ENCODE results near the gene TCERG1L. TPM values are rescaled to one million over a fixed set of nuclear protein-coding genes. Genes with fewer than 3 reads are reported as not detected.

The TCERG1L gene
- total RNA-seq, 1 experiment from 2014 or later, result not detected

DNA sequence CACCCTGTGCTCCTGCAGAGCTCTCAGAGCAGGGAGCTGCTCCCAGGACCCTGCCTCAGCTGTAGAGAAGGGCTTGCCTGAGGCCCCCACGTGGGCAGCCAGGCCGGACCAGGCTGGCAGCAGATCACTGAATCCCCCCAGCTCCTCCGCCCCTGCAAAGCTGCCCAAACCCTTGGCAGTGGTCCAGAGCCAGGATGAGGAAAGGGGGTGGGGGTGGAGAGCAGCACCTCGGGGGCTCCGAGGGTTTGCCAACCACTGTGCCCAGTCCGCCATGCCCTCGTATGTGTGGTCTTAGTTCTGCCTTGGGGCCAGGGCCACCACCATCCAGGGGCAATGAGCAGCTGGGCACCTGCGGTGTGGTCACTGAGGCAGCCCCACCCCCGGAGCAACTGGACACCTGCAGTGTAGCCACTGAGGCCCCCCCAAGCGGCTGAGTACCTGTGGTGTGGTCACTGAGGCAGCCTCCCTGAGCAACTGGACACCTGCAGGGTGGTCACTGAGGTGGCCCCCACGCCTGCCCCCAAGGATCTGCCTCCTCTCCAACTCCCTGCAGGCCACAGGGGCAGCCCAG, 90.8 kb downstream of the TCERG1L start:
- H3K79me2 ChIP-seq (ENCODE audit: low read length), result no peaks in the 10 kb centered on the region
- no peak overlapping the region for H3K4me2 ChIP-seq (ENCODE audit: low read depth, low read length, poor library complexity, severe bottlenecking)
- no peaks in the 10 kb centered on the region for H3K27me3 ChIP-seq (ENCODE audit: low read length)
- H3K4me1 ChIP-seq (ENCODE audit: low read length), result no peaks in the 10 kb centered on the region
- DNase-seq, result no peak
- H4K20me1 ChIP-seq (ENCODE audit: insufficient read depth, low read depth, low read length), result no peaks in the 10 kb centered on the region
- H3K27ac ChIP-seq (ENCODE audit: low read length), result no peak overlapping the region
- no peaks in the 10 kb centered on the region for H3K9me3 ChIP-seq (ENCODE audit: low read length)
- H3K9me2 ChIP-seq (replicated peaks; ENCODE audit: insufficient read depth, low read length), result no peaks in the 10 kb centered on the region
- no peak overlapping the region for H2AFZ ChIP-seq (ENCODE audit: low read length)
- H3K9ac ChIP-seq (ENCODE audit: low read length), result no peak overlapping the region
- no peaks in the 10 kb centered on the region for H3K36me3 ChIP-seq (ENCODE audit: insufficient read depth, low read length)
- H3K4me3 ChIP-seq (ENCODE audit: low read length), result no peak overlapping the region

DNA sequence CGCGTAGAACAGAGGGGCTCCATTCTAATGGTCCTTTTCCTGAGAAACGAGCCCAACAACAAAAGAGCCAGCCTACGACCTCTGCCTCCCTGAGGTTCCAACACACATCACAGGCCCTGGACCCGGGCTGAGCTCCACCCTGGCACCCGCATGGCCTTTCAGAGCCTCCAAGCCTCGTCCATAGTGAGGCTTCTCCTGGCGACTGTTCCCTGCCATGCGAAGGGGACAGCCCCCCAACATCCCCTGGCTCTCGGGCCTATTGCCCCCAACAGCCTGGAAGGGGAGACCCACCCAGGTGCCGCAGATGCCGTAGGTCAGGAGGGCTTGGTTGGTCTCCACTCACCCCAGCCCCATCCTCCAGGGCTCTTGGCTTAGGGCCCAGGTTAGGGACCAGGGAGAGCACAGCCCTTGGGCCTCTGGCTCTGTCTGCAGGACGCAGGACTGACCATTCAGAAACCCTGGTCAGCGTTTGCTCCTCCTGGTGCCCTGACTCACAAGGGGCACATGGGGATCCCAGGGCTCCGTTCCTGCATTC, 91.5 kb downstream of the TCERG1L start:
- Histone ChIP-seq H2AFZ (ENCODE audit: low read length) (no peak overlapping the region), H3K79me2 (ENCODE audit: low read length) (no peaks in the 10 kb centered on the region)
- no peak for DNase-seq

DNA sequence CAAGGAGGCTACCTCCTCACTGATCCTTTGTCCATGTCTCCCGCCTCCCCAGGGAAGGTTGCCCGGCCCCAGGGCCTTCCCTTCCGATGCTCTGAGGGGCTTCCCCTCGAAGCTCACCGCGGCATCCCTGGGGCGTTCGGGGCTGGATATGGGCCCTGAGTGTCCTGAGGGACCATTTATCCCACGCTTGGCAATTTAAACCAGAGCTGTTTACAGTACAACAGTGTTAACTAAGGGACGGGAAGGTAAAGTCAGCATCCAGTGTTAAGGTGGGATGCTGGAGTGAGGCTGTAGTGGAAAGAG, 92.0 kb downstream of the TCERG1L start:
- no peak overlapping the region for H3K4me3 ChIP-seq (ENCODE audit: low read length)
- H3K4me1 ChIP-seq (ENCODE audit: low read length), result no peaks in the 10 kb centered on the region
- no peaks in the 10 kb centered on the region for H3K36me3 ChIP-seq (ENCODE audit: insufficient read depth, low read length)
- no peaks in the 10 kb centered on the region for H3K79me2 ChIP-seq (ENCODE audit: low read length)
- H2AFZ ChIP-seq (ENCODE audit: low read length), result no peak overlapping the region
- no peaks in the 10 kb centered on the region for H4K20me1 ChIP-seq (ENCODE audit: insufficient read depth, low read depth, low read length)
- DNase-seq, result no peak
- no peak overlapping the region for H3K27ac ChIP-seq (ENCODE audit: low read length)
- no peak overlapping the region for H3K4me2 ChIP-seq (ENCODE audit: low read depth, low read length, poor library complexity, severe bottlenecking)
- no peak overlapping the region for H3K9ac ChIP-seq (ENCODE audit: low read length)
- H3K27me3 ChIP-seq (ENCODE audit: low read length), result no peaks in the 10 kb centered on the region
- no peaks in the 10 kb centered on the region for H3K9me2 ChIP-seq (replicated peaks; ENCODE audit: insufficient read depth, low read length)
- H3K9me3 ChIP-seq (ENCODE audit: low read length), result no peaks in the 10 kb centered on the region

More for the DNA sequence above, 91.5 kb downstream of the TCERG1L start:
- H3K9me2 ChIP-seq (replicated peaks; ENCODE audit: insufficient read depth, low read length), result no peaks in the 10 kb centered on the region
- H3K36me3 ChIP-seq (ENCODE audit: insufficient read depth, low read length), result no peaks in the 10 kb centered on the region
- H3K27ac ChIP-seq (ENCODE audit: low read length), result no peak overlapping the region
- no peak overlapping the region for H3K4me3 ChIP-seq (ENCODE audit: low read length)
- no peak overlapping the region for H3K4me2 ChIP-seq (ENCODE audit: low read depth, low read length, poor library complexity, severe bottlenecking)
- H3K9me3 ChIP-seq (ENCODE audit: low read length), result no peaks in the 10 kb centered on the region
- no peaks in the 10 kb centered on the region for H3K4me1 ChIP-seq (ENCODE audit: low read length)
- no peak overlapping the region for H3K9ac ChIP-seq (ENCODE audit: low read length)
- no peaks in the 10 kb centered on the region for H3K27me3 ChIP-seq (ENCODE audit: low read length)
- no peaks in the 10 kb centered on the region for H4K20me1 ChIP-seq (ENCODE audit: insufficient read depth, low read depth, low read length)

DNA sequence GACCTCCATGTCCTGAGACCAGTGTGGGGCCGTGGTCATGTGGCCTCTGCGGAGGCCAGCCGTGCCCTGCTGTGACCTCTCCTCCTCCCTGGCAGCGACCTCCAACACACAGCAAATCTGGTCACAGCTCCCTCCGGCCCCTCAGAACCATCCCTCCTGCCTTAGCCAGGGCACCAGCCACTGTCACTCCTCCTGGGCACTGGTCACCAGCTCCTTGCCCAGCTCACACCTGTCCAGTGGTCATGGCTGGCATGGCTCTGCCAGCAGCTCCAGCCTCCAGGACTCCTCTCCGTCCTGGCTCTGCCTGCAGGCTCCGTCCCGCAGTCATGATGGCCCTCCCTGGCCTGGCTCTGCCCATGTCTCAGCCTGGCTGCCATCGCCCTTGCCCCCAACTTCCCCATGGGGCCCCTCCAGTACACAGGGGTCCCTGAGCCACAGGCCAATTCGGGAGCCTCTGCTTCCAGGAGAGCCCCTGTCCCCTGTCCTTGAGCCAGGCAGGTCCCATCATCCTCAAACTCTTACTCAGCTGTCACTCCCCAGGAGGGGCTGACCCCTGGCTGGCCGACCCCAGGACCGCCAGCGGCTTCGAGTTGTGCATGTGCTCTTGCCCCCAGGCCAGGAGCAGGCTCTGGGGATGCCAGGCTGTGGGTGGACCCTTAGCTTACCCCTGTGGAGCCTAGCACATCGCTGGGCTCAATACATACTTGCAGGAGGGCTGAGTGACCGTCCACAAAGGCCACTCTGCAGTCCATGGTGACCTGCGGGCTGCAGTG, 92.5 kb downstream of the TCERG1L start:
- no peaks in the 10 kb centered on the region for H3K9me3 ChIP-seq (ENCODE audit: low read length)

DNA sequence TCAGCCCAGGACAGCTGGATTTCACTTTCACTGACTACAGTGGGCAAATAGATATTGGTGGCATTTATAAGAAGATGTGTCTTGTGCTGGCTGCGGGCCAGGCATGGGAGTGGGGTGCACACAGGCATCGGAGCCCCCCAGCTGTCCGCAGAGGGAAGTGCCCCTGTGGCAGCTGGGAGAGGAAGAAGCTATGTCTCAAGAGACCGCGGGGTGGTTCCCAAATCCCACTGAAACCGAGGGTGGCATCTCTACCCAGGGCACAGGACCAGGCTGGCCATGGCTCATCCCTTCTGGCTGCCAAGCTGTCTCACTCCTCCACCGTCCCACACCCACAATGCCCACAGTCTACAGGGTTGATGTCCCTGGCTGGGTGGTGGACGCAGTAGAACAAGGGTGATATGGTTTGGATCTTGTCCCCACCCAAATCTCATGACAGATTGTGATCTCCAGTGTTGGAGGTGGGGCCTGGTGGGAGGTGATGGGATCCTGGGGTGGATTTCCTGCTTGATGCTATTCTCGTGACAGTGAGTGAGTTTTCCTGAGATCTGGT, 94.8 kb downstream of the TCERG1L start:
- Histone ChIP-seq H3K4me2 (ENCODE audit: low read depth, low read length, poor library complexity, severe bottlenecking) (no peak overlapping the region), H3K27ac (ENCODE audit: low read length) (no peak overlapping the region), H3K4me3 (ENCODE audit: low read length) (no peak overlapping the region), H4K20me1 (ENCODE audit: insufficient read depth, low read depth, low read length) (no peaks in the 10 kb centered on the region), H3K79me2 (ENCODE audit: low read length) (no peaks in the 10 kb centered on the region), H3K9me3 (ENCODE audit: low read length) (no peaks in the 10 kb centered on the region), H3K9ac (ENCODE audit: low read length) (no peak overlapping the region), H3K27me3 (ENCODE audit: low read length) (no peaks in the 10 kb centered on the region), H3K36me3 (ENCODE audit: insufficient read depth, low read length) (no peaks in the 10 kb centered on the region), H3K4me1 (ENCODE audit: low read length) (no peaks in the 10 kb centered on the region), H2AFZ (ENCODE audit: low read length) (no peak overlapping the region), H3K9me2 (replicated peaks; ENCODE audit: insufficient read depth, low read length) (no peaks in the 10 kb centered on the region)
- no peak for DNase-seq

More for the DNA sequence above, 92.5 kb downstream of the TCERG1L start:
- Histone ChIP-seq H3K4me2 (ENCODE audit: low read depth, low read length, poor library complexity, severe bottlenecking) (no peak overlapping the region), H3K9me2 (replicated peaks; ENCODE audit: insufficient read depth, low read length) (no peaks in the 10 kb centered on the region), H3K4me1 (ENCODE audit: low read length) (no peaks in the 10 kb centered on the region), H3K9ac (ENCODE audit: low read length) (no peak overlapping the region), H3K27me3 (ENCODE audit: low read length) (no peaks in the 10 kb centered on the region), H4K20me1 (ENCODE audit: insufficient read depth, low read depth, low read length) (no peaks in the 10 kb centered on the region), H2AFZ (ENCODE audit: low read length) (no peak overlapping the region), H3K36me3 (ENCODE audit: insufficient read depth, low read length) (no peaks in the 10 kb centered on the region), H3K27ac (ENCODE audit: low read length) (no peak overlapping the region), H3K79me2 (ENCODE audit: low read length) (no peaks in the 10 kb centered on the region), H3K4me3 (ENCODE audit: low read length) (no peak overlapping the region)
- DNase-seq, result no peak

DNA sequence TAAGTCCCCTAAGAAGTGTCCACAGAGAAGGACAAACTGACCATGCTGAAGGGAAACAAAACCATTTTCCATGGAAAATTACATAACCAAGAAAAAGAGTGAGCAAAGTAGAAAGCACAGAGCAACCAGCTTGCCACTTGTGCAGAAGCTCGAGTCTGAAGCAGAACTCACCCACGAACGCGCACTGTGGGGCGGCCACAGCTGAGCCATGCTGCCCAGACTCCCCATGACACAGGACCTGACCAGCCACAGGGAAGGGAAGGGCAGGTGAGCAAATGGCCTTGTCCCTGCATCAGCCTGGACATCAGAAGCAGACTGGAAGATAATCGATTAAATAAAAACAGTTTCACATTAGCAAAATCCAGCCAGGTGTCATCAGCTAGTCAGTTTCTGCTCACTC, 95.7 kb downstream of the TCERG1L start:
- H3K9ac ChIP-seq (ENCODE audit: low read length), result no peak overlapping the region
- H3K4me1 ChIP-seq (ENCODE audit: low read length), result no peaks in the 10 kb centered on the region
- no peaks in the 10 kb centered on the region for H3K79me2 ChIP-seq (ENCODE audit: low read length)
- no peaks in the 10 kb centered on the region for H4K20me1 ChIP-seq (ENCODE audit: insufficient read depth, low read depth, low read length)
- no peak for DNase-seq
- H3K27ac ChIP-seq (ENCODE audit: low read length), result no peak overlapping the region
- no peaks in the 10 kb centered on the region for H3K36me3 ChIP-seq (ENCODE audit: insufficient read depth, low read length)
- H2AFZ ChIP-seq (ENCODE audit: low read length), result no peak overlapping the region
- H3K9me2 ChIP-seq (replicated peaks; ENCODE audit: insufficient read depth, low read length), result no peaks in the 10 kb centered on the region
- no peak overlapping the region for H3K4me3 ChIP-seq (ENCODE audit: low read length)
- no peaks in the 10 kb centered on the region for H3K9me3 ChIP-seq (ENCODE audit: low read length)
- H3K27me3 ChIP-seq (ENCODE audit: low read length), result no peaks in the 10 kb centered on the region
- H3K4me2 ChIP-seq (ENCODE audit: low read depth, low read length, poor library complexity, severe bottlenecking), result no peak overlapping the region

DNA sequence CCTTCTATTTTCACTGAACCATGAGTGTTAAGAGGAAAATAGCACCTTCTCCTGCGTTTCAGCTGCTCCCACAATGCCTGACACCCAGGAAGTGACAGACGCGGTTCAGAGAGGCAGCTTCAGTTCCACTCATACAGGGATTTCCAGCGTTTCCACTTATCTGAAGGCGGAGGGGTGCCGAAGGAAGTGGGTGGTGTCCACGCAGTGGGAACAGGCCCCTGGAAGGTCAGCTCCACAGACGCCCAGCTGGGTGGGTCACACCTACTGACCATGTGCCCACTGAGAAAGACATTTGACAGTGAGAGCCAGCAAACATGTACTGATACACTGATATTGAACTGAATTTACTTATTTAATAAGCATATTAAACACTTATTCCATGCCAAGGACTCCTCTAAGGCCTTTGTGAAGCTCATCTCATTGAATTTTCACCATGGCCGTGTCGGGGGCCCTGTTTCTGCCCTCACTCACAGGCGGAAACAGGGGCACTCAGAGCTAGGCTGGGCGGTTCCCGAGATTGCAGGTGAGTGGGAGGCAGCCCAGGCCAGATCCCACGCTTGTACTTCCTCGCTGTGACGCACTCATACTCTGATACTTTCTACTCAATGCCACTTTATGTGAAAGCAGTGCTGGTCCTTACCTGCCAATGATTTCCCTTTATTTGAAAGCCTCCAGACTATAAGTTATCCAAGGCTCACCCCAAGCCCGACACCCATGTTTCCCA, 96.8 kb downstream of the TCERG1L start:
- Histone ChIP-seq H3K36me3 (ENCODE audit: insufficient read depth, low read length) (no peaks in the 10 kb centered on the region), H3K79me2 (ENCODE audit: low read length) (no peaks in the 10 kb centered on the region), H3K27ac (ENCODE audit: low read length) (no peak overlapping the region), H3K9ac (ENCODE audit: low read length) (no peak overlapping the region), H3K27me3 (ENCODE audit: low read length) (no peaks in the 10 kb centered on the region), H3K4me3 (ENCODE audit: low read length) (no peak overlapping the region), H2AFZ (ENCODE audit: low read length) (no peak overlapping the region), H4K20me1 (ENCODE audit: insufficient read depth, low read depth, low read length) (no peaks in the 10 kb centered on the region), H3K4me2 (ENCODE audit: low read depth, low read length, poor library complexity, severe bottlenecking) (no peak overlapping the region), H3K9me3 (ENCODE audit: low read length) (no peaks in the 10 kb centered on the region), H3K4me1 (ENCODE audit: low read length) (no peaks in the 10 kb centered on the region), H3K9me2 (replicated peaks; ENCODE audit: insufficient read depth, low read length) (no peaks in the 10 kb centered on the region)
- no peak for DNase-seq

All from Karpas-422 (cell line).